HG03378 (cell line): ENCODE data around the gene CKS1B.

Experiments used
- ATAC-seq: cut with Tn5 transposase; IDR thresholded peaks from one replicate; pipeline ENCODE4 v1.9.1; 2021; ENCODE audit warnings: mild to moderate bottlenecking, moderate library complexity; ENCODE audit not compliant: unreplicated experiment

CKS1B gene

DNA sequence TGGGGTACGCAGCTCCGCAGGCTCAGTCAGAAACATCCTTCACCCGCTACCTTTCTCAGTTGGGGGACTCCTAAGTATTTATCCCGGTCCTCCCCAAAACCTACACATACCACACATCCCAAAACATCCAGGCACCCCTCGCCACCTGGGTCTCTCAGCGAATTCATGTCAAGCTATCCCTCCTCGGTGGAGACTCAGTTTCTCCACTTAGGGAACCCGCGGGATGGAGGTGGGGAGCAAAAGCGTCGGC, 26.9 kb downstream of the CKS1B start:
- peak; percentile 23 for ATAC-seq

DNA sequence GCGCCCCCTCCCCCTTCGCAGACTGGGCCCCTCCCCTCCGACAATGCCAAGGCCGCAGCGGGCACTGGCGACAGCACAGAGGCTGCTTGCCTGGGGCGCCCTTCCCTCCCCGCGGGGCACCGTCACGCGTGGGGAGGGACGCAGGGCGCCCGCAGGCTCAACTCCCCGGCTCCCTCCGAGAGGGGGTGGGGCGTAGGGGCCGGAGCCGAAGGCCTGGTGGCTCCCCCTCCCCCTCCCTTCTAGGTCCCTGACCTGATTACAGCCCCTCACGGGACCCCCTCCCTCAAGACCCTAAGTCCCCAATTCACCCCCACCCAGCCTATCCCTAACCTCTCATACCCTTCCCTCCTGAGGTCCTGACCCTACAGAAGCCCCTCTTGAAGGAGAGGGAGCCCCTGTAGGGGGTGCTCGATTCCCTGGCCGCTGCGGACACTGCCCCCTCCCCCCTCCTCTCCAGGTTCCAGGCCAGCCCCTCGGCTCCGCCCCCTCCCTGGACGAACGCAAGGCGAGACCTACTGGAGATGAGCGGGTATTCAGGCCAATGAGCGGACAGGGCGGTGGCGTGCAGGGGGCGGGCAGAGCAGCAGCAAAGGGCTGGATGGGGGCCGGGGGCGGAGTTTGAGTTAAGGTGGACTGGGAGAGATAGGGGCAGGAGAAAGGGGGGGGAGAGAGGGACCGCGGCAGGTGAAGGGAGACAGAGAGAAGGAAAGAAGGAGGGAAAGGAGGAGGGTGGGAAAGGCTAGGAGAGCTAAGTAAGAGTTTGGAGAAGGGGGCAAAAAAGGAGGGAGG, 27.4 kb downstream of the CKS1B start:
- peak; percentile 49 for ATAC-seq

DNA sequence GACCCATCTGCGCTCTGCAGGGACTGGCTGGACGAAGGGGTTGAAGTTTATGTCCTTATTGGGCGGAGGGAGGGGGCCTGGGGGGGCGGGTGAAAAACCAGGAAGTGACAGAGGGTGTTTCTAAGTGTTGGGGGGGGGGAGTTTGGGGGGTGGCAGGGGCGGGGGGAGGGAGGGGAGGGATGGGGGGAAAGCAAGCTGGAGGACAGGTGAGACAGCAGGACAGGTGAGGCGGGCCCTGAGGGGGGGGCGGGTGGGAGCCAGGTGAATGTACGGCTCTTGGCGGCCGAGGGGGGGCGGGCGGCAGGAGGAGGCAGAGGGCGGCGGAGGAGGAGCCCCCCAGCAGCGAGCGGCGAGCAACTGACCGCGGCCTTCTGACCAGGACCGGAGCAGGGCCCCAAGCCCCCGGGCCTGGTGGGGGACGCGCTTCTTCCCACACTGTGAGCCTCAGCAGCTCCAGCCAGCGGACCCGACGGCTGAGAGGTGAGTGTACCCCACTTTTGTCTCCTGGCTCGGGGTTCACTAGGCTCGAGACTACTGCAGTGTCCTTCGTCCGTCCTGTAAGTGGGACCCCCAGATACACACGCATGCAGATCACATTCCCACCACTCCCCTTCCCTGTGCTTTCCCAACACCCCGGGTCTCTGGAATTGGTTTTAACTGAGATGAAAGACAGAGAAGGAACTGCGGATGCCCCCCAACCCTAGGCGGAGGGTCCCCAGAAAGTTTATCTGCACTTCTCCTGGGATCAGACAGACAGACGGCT, 28.2 kb downstream of the CKS1B start, which contains the start of gene ZBTB7B:
ZBTB7B (plus strand) TSS at position 339 of the 763 bp plus-strand sequence. CDS start 11,859 bp downstream, outside the sequence.
- no peak for ATAC-seq

DNA sequence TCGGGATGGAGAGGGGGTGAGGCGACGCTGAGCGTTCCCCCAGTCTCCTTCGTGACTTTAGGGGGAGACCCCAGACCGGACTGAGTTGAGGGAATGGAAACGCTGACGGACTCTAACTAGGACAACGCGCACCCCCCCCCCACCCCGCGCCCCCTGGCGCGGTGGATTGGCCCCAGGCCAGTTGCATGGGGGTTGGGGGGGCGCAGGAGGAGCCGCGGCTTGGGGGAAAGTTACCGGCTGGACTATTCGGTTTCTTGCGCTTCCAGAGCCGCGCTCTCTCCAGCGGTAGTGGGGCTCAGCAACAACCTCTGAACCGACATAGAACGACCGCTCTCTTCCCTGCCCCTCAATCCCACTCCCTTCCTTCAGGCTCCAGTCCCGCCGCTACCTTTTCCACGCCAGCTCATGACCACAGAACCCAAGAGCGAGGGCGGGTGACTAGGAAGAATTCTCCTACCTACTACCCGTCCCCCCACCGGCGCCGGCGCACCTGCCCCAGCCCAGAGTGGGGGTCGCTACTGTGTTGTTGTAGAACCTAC, 28.8 kb downstream of the CKS1B start:
- ATAC-seq, result no peak

DNA sequence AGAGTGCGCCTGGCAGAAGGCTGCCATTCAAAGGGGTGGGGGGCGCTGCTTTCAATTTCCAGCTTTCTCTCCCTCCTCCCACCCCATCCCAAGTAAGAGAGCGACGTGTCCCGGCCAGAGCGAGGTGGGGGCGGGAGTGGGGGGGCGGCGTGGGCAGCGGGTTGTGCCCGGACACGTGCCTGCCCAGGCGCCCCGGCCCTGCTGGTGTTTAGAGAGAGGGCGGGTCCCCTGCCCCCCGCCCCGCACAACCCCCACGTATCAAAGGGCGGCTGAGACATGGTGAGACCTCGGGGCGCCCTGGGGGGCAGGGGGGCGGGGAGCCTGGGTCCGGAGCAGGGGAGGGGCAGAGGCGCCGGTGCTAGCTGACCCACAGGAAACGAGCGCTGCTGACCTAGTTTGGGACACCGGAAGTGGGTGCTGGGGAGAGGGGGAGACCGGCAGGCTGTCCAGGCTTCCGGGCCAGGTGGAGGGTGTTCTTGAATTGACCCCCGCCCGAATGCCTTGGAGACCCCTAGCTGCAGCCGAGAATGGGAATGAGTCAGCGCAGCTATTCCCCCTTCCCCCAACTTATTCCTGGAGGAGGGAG, 29.4 kb downstream of the CKS1B start:
- ATAC-seq, result no peak

DNA sequence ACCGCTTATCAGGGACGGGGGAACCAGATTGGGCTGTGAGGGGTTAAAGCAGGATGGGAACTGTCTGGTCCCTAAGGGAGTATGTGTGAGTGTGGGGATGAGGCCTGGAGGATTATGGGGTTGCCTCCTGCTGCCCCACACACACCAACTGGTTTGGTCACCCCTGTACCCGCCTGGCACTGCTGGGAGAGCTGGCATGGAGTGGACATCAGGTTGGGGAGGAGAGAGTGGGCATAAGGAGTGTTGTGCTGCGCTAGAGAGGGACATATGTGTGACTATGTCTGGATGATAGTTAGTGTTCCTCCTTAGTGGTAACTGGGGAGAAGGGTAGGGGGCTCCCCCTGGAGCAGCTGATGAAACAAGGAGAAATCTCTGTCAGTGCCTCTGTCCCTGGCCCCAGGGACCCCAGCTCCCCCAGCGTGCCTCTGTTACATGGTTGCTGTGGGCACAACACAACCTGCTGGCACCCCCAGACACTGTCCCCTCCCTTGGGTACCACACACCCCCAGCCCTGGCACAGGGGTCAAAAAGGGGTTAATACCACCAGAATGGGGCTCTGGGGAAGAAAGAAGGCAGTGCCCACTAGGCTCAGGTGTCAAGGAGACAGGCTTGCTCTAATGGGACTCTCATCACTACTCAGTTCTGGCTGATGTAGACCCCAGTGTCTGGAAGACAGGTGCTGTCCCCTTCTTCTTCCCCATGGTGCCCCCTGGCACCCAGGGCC, 30.0 kb downstream of the CKS1B start:
- ATAC-seq, result no peak

DNA sequence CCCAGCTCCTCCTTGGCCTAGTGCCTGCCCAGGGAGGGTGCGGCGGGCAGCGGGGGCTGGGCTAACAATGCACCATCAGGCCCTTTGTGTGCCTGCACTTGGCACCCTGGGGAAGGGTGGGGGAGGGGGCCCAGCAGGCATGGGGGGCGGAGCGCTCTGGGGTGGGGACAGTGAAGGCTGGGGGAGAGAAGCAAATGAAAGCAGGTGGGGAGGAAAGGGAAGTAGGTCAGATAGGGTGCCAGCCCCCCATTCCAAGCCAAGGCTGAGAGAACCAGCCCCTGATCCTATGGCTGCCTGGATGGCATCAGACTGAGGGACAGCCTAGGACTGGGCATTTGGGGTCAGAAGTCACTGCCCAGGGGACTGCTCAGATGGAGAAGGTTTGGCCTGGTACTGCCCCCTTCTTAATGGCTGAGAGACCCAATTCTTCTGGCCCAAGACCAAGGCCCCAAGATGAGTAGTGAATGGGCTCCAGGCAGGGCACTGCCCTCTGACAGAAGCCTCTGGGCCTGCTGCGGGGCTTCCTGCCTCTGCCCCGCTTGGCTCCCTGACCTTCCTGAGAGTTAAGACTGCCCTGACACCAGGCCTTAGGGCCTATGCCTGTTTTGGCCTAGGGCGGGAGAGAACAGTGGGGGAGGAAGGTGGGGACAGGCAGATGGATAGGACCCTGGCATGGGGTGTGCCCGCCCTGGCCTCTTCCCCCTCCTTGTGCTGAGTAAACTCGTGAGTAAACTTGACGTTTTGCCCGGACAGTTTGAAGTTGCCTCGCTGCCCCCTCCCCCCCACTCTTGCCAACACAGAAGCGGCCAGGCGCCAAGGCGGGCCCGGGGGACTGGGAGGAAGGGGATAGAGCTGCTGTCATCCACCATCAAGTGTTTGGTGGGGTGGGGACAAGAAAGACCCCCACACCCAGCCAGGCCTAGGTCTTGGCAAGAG, 30.9 kb downstream of the CKS1B start:
- ATAC-seq, result no peak

DNA sequence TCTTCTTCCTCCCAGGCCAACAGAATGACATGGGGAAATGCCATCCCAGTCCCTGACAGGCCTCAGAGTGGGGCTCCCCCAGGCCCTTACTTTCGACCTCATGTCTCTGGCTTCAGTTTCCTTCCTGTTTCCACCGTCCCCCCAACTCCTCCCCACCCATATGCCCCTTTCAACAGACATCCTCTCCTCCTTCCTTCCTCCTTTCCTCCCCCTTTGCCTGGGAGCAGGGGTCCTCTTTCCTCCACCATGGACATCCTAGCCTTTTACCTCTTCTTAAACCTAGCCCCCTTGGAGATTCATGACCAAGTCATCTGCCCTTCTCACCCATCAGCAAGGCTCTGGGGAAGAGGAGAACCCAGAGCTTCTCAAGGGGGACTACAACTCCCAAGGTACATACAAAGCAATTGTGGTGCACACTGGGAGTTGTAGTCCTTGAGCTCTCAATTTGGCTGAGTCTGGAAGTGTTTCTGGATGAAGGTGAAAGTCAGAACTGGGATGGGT, 32.2 kb downstream of the CKS1B start:
- ATAC-seq, result no peak

DNA sequence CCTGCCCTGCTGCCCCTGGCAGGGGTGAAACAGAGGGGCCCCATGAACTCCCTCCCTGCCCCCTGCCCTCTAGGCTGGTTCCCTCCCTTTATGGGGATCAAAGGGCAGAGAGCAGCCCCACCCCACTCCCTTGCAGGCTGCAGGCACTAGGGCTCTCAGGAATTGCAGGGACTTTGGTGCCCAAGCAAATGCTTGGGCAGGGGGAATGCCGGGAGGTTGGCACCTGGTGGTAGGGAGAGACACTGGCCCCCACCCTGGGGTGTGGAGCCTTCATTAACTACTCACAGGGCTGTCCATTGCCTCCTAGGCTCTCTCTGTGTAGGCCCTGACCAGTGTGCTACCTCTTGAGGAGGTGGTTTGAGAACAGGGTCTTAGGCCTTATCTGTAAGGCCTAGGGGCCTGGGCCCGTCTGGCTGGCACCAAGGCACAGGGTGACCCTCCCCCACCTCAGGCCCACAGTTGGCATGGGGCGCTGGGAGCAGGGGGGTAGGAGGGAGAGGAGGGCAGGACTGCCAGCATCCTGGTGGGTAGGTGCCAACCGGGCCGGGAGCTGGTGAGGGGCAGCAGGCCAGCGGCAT, 32.9 kb downstream of the CKS1B start:
- ATAC-seq, result no peak

DNA sequence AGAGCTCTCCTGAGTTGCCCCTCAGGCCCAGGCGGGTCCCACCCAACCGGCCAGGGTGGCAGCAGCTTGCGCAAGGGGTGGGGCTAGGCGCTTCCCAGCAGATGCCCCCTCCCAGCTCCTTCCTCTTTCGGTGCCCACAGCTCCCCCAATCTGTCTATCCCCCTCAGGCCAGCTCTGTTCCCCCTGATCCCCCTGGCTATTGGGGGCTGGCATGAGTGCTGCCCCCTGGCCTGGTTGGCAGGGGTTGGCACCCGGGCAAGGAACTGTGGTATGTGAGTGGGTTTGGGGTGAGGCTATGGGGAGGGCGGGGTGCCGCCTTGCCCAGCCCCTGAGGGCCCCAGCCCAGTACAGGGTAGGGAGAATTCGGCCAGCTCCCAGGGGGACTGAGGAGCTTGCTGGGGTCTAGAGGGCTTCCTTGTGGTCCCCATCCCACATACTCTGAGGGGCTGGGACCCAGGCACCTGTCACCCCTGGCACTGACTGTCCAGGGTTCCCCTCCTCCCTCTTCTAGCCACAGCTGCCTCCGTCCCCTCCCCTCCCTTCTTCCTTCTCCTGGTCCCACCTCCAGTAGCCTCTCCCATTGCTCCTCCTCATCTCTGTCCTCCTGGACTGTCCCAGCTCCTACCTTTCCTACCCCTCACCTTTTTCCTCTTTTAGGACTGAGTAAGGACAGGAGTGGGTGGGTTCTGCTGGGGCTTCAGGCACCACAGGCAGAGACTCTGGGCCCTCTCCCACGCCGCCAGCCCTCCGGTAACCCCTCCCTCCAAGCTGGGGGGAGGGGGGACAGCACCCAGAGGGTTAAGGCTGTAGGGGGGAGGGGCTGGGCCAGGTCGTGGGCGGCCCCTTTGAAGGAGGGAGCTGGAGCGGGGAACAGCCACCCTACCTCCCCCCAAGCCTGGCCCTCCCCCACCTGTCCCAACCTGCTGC, 33.8 kb downstream of the CKS1B start:
- no peak for ATAC-seq

DNA sequence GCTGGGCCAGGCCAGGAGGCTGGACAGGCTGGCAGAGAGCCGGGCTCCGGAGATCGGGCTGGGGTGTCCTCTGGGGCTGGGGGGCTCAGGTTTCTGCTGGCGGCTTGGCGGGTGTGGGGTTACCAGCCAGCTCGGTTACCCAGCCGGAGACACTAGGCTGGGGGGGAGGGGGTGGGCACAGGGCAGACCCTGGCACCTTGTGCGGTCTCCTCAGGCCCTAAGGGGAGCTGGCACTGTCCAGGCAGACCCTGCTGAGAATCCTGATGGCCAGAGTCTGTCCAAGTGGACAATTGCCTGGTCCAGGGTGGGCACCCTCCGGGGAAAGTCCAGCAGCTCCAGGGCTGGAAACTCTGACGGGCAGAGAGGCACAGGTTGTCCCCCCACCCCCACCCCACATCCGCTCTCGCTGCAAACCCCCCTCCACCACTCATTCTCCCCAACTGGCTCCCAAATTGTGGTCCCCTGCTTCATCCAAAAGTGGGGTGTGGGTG, 34.8 kb downstream of the CKS1B start:
- no peak for ATAC-seq

DNA sequence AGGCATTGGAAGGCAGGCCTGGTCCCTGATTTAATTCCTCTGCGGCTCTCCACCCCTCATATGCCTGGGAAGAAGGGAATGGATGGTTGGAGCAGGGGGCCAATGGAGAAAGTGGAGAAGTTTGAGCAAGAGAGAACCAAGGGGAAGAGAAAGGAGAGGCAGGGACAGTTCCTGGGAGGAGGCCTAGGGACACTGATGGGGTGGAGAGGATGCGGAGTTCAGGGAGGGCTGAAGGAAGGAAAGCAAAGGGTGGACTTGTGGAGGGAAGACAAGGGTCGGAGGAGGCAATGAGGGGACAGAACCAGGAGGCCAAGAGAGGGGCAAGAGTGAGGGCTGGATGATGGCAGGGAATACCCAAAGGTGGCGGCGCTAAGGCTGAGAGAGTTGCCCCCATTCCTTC, 35.3 kb downstream of the CKS1B start:
- no peak for ATAC-seq

DNA sequence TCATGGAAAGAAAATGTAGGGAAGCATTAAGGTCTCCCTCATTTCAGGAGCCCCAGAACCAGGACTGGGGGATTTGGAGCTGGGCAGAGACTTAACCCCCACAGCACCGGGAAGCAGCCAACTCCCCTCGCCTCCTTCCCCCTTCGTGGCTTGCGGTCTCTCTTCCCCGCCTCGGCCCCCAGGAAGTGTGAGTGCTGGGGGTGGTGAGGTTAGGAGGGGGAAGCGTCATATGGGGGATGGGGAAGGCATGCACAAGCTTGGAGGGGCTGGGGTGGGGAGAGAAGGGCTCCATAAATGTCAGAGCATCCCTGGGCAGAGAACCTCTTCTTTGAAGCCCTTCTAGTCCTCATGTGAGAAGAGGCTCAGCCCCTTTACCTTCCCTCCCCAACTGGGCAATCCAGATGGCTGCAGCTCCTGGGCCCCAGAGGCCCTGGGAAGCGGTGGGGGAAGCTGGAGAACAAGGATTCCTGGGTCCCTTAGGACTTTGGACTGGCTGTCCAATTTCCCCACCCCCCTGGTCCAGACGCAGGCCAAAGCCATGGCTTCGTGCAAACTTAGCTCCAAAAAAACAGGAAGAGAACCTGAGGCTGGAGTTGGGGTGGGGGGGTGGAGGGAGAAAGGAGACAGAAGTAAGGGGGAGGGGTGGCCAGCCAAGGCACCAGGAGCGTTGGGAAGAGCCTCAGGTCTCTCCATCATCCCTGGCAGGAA, 35.9 kb downstream of the CKS1B start:
- ATAC-seq, result no peak

DNA sequence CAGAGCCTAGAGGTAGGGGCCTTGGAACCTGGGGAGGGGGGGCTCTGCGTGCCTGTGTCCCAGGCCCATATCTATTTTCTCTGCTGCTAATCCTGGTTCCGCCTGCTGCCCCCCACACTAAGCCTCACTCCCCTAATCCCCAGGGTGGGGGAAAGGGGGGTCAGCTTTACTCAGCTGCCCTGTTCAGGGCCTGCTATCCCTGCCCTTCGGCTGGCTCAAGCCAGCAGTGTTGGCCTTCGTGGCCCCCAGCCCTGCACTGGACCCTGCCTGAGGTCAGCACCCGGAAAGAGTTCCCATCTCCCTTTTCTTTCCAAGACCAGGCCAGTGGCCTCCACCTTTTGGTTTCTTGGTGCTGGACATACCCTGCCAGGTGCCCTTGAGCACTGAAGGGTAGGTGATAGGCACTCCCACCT, 36.5 kb downstream of the CKS1B start:
- ATAC-seq, result no peak

DNA sequence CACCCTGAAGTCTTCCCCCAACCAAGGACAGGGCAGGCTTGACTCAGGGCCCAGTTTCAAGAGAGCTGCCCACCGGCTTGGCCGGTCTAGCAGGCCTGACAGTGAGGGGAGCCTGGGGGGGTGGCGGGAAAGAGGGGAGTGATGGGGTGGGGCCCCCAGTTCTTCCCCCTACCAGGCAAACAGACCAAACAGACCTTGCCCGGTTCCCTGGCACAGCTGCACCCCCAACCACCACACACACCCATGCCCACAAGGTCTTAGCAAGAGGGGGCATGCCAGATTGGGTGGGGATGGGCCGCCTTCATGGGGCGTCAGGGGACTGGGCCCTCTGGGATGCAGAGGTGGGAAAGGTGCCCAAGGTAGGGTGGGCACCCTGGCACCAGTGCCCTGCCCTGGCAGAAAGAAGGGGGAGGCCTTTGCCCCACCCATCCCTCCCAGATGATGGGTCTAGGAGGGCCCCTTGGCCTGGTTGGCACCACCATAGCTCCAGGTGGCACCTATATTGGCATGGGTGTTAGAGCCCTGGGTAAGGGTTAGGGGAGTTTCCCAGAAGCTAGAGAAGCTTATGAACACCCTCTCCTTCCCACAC, 37.0 kb downstream of the CKS1B start:
- no peak for ATAC-seq

DNA sequence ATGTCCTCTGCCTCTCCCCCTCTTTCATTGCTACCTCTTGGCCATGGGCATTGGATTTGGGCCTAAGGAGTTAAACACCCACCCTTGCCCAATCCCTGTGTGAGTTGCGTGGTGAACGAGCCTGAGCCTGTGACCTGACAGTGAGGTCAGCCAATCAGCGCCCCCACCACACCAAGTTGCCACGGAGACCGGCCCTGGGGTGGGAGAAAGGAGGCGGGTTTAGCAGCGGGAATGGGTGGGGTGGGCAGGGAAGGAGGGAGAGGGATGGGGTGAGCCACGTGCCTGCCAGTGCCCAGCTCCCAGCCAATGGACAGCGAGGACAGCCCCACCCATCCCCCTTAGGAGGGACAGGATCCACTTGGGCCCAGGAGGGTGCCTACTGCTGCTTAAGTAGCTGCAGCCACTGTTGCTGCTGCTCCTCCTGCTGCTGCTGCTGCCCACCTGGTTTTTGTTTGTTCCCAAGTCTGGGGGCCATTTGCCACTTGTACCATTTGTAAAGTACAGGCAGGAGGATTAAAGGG, 37.6 kb downstream of the CKS1B start:
- no peak for ATAC-seq
